HepG2 (cell line): ENCODE results near the gene RPP21. TPM values are rescaled to one million over a fixed set of nuclear protein-coding genes. Genes with fewer than 3 reads are reported as not detected.

Source experiments
- ATAC-seq: fragments of 200-7000 bp; cut with Tn5 transposase; 3 replicates; pipeline ENCODE4 v1.9.1; 2020; ENCODE audit warnings: mild to moderate bottlenecking, moderate library complexity
- BruUV-seq: library from RNA; stranded (reverse); fragments of 400-500 nt; replicated peaks from 2 replicates; lab custom pipeline; 2021; lab: Mats Ljungman, UMichigan
- CTCF ChIA-PET: fragments of 300-600 bp; formaldehyde crosslinking; extraction: SDS; loops from one replicate; lab custom pipeline; 2021; ENCODE audit warnings: low total read pairs, inconsistent platforms, low intra/inter-chr PET ratio; lab: Yijun Ruan, JAX
- POLR2A ChIA-PET: fragments of 350-600 bp; sonication (Branson Sonifier 250); formaldehyde crosslinking; loops from one replicate; lab custom pipeline; 2020; ENCODE audit warnings: antibody characterized with exemption, inconsistent platforms; lab: Yijun Ruan, JAX
- DNase-seq: peaks from one replicate; pipeline ENCODE4 v3.0.0-alpha.2; 2015; ENCODE audit warnings: low spot score
- FAIRE-seq: peaks from 3 replicates; lab custom pipeline; 2011; peaks lifted over from hg19 to GRCh38; lab: Jason Lieb, UNC
- H2AFZ ChIP-seq: one replicate; pipeline ENCODE4 v1.6.1; 2011; ENCODE audit warnings: low read length, inconsistent platforms
- H3K27ac ChIP-seq: fragments of 300-600 bp; 3 replicates; pipeline ENCODE4 v1.8.0; 2011; ENCODE audit warnings: mixed run types, mild to moderate bottlenecking, mixed read lengths, low read length, inconsistent platforms; ENCODE audit not compliant: insufficient read depth; ENCODE audit errors: extremely low read length
- H3K27me3 ChIP-seq, 2 experiments: fragments of 200-600 bp in 1 of 2; 2 replicates in 1 of 2; 3 replicates in 1 of 2; pipeline versions ENCODE4 v1.6.0 to v1.8.0; 2011; ENCODE audit warnings: low read length in 2 of 2, mild to moderate bottlenecking in 2 of 2, moderate library complexity in 2 of 2, inconsistent platforms in 1 of 2; ENCODE audit not compliant: insufficient read depth in 2 of 2, control insufficient read depth in 1 of 2
- H3K36me3 ChIP-seq, 2 experiments: fragments of 200-600 bp in 1 of 2; replicated peaks in 1 of 2; 2 replicates in 1 of 2; 3 replicates in 1 of 2; pipeline versions ENCODE4 v1.5.1 to v1.8.0; 2011; ENCODE audit warnings: low read length in 2 of 2, inconsistent platforms in 1 of 2; ENCODE audit not compliant: insufficient read depth in 2 of 2, control insufficient read depth in 1 of 2
- H3K4me1 ChIP-seq: 2 replicates; pipeline ENCODE4 v1.5.1; 2012; ENCODE audit warnings: low read length, inconsistent platforms; ENCODE audit not compliant: insufficient read depth
- H3K4me2 ChIP-seq: 2 replicates; pipeline ENCODE4 v1.6.0; 2011; ENCODE audit warnings: low read depth, low read length, inconsistent platforms
- H3K4me3 ChIP-seq, 3 experiments: fragments of 200-600 bp in 1 of 3; sonication (generic), shearing (Covaris generic) in 1 of 3; replicated peaks in 1 of 3; 2 replicates each; pipeline ENCODE4 v1.5.1; 2011 to 2016; ENCODE audit warnings: low read length in 3 of 3, inconsistent platforms in 2 of 3, low read depth in 2 of 3, mild to moderate bottlenecking in 2 of 3, control low read depth in 1 of 3, mixed read lengths in 1 of 3; ENCODE audit not compliant: insufficient read depth in 1 of 3
- H3K79me2 ChIP-seq: one replicate; pipeline ENCODE4 v1.6.1; 2011; ENCODE audit warnings: low read length, inconsistent platforms; ENCODE audit not compliant: insufficient read depth
- H3K9ac ChIP-seq: 2 replicates; pipeline ENCODE4 v1.6.0; 2011; ENCODE audit warnings: mild to moderate bottlenecking, low read depth, low read length, inconsistent platforms; ENCODE audit not compliant: insufficient read depth
- H3K9me3 ChIP-seq: 2 replicates; pipeline ENCODE4 v1.5.1; 2012; ENCODE audit warnings: mild to moderate bottlenecking, low read length
- H4K20me1 ChIP-seq: 2 replicates; pipeline ENCODE4 v1.6.0; 2011; ENCODE audit warnings: inconsistent platforms, mild to moderate bottlenecking, low read length, moderate library complexity; ENCODE audit not compliant: insufficient read depth
- CENPT ChIP-seq: sonication (generic); formaldehyde crosslinking; IDR thresholded peaks from 2 replicates; pipeline ENCODE4 v1.8.0; 2022; ENCODE audit warnings: low read depth, mild to moderate bottlenecking, moderate library complexity, missing genetic modification reagents
- CENPX ChIP-seq: sonication (generic); formaldehyde crosslinking; IDR thresholded peaks from 2 replicates; pipeline ENCODE4 v1.9.0; 2021; ENCODE audit warnings: mild to moderate bottlenecking, missing genetic modification reagents, moderate library complexity
- EED ChIP-seq: sonication (generic); formaldehyde crosslinking; IDR thresholded peaks from 2 replicates; pipeline ENCODE4 v1.5.0; 2020; ENCODE audit warnings: mild to moderate bottlenecking, missing genetic modification reagents
- HINFP ChIP-seq: sonication (generic); formaldehyde crosslinking; IDR thresholded peaks from 2 replicates; pipeline ENCODE4 v1.4.0; 2020; ENCODE audit warnings: low read depth, mild to moderate bottlenecking, missing genetic modification reagents
- HNF4G ChIP-seq, 2 experiments: sonication (generic) in 1 of 2; formaldehyde crosslinking in 1 of 2; IDR thresholded peaks; 2 replicates each; pipeline versions ENCODE4 v1.4.0 to v1.6.1; 2011 to 2020; ENCODE audit warnings: borderline replicate concordance in 2 of 2, low read depth in 2 of 2, mild to moderate bottlenecking in 2 of 2, low read length in 1 of 2, missing genetic modification reagents in 1 of 2, moderate library complexity in 1 of 2
- MAFF ChIP-seq: IDR thresholded peaks from 2 replicates; pipeline ENCODE4 v1.6.1; 2011; ENCODE audit warnings: low read depth, low read length, improper control_type of control experiment
- MAFK ChIP-seq, 2 experiments: IDR thresholded peaks in 1 of 2; conservative IDR thresholded peaks in 1 of 2; 2 replicates each; pipeline ENCODE4 v1.6.1; 2011; ENCODE audit warnings: improper control_type of control experiment in 2 of 2, low read length in 2 of 2
- PRMT3 ChIP-seq: sonication (generic); formaldehyde crosslinking; IDR thresholded peaks from 2 replicates; pipeline ENCODE4 v1.8.1; 2022; ENCODE audit warnings: low read depth, mild to moderate bottlenecking, moderate library complexity, missing genetic modification reagents, borderline replicate concordance
- RBAK ChIP-seq: sonication (generic); formaldehyde crosslinking; IDR thresholded peaks from 2 replicates; pipeline ENCODE4 v1.5.1; 2020; ENCODE audit warnings: mild to moderate bottlenecking, missing genetic modification reagents
- RBFOX2 ChIP-seq: fragments of 200-400 bp; formaldehyde crosslinking; IDR thresholded peaks from 2 replicates; pipeline ENCODE4 v1.6.1; 2017; ENCODE audit warnings: low read depth, mild to moderate bottlenecking, low read length
- RBM22 ChIP-seq: fragments of 200-400 bp; formaldehyde crosslinking; optimal IDR thresholded peaks from 2 replicates; pipeline ENCODE3; 2017; ENCODE audit warnings: mild to moderate bottlenecking, low read length, moderate library complexity
- SNAPC2 ChIP-seq: sonication (generic); formaldehyde crosslinking; IDR thresholded peaks from 2 replicates; pipeline ENCODE4 v1.8.1; 2022; ENCODE audit warnings: mild to moderate bottlenecking, missing genetic modification reagents
- TEF ChIP-seq: sonication (generic); formaldehyde crosslinking; IDR thresholded peaks from 2 replicates; pipeline ENCODE4 v1.5.0; 2020; ENCODE audit warnings: missing genetic modification reagents
- THAP8 ChIP-seq: sonication (generic); formaldehyde crosslinking; IDR thresholded peaks from 2 replicates; pipeline ENCODE4 v1.5.1; 2020; ENCODE audit warnings: missing genetic modification reagents, mild to moderate bottlenecking, borderline replicate concordance
- TP53 ChIP-seq: sonication (generic); formaldehyde crosslinking; conservative IDR thresholded peaks from 2 replicates; pipeline ENCODE4 v1.4.0; 2020; ENCODE audit warnings: missing genetic modification reagents
- ZBTB3 ChIP-seq: sonication (generic); formaldehyde crosslinking; IDR thresholded peaks from 2 replicates; pipeline ENCODE4 v1.4.0; 2020; ENCODE audit warnings: low read depth, mild to moderate bottlenecking, moderate library complexity, missing genetic modification reagents, borderline replicate concordance
- ZKSCAN1 ChIP-seq: fragments of 150-350 bp; IDR thresholded peaks from 2 replicates; pipeline ENCODE4 v1.6.1; 2014; ENCODE audit warnings: low read length
- ZNF180 ChIP-seq: sonication (generic); formaldehyde crosslinking; IDR thresholded peaks from 2 replicates; pipeline ENCODE4 v1.4.0; 2020; ENCODE audit warnings: low read depth, missing genetic modification reagents, borderline replicate concordance
- ZNF260 ChIP-seq: sonication (generic); formaldehyde crosslinking; IDR thresholded peaks from 2 replicates; pipeline ENCODE4 v1.4.0; 2020; ENCODE audit warnings: missing genetic modification reagents, low read depth, mild to moderate bottlenecking, borderline replicate concordance
- ZNF329 ChIP-seq: sonication (generic); formaldehyde crosslinking; IDR thresholded peaks from 2 replicates; pipeline ENCODE4 v1.9.0; 2021; ENCODE audit warnings: low read depth, mild to moderate bottlenecking, missing genetic modification reagents
- ZNF563 ChIP-seq: sonication (generic); formaldehyde crosslinking; IDR thresholded peaks from 2 replicates; pipeline ENCODE4 v1.8.0; 2022; ENCODE audit warnings: mild to moderate bottlenecking, moderate library complexity, missing genetic modification reagents
- WGBS: methylation state at CpG from one replicate; pipeline ENCODE4 v1.1.6; 2017; ENCODE audit warnings: low lambda C conversion rate; 5-methylcytosine and 5-hydroxymethylcytosine counted together
- in situ Hi-C: cut with HindIII; loops from 2 replicates; pipeline ENCODE4 v1.10.0; 2017; ENCODE audit warnings: low pct_unique_long_range_greater_than_20kb; ENCODE audit not compliant: extremely low pct_ligation_motif_present
- intact Hi-C: fragments of 100-400 bp; cut with micrococcal nuclease; formaldehyde crosslinking; loops from one replicate; pipeline ENCODE4 v1.10.0; 2022; ENCODE audit not compliant: unreplicated experiment
- polyA plus RNA-seq, 8 experiments: library from polyadenylated mRNA; depleted of rRNA in 3 of 8; stranded (reverse) in 7 of 8; unstranded in 1 of 8; fragments of >200 nt; fragmentation: Illumina TruSeq in 4 of 8; extraction: Trizol in 4 of 8; gene quantifications; 2 replicates each; pipeline versions ENCODE4 v1.2.1 to v1.2.3, GENCODE V29; 2011 to 2016; ENCODE audit warnings: low read depth in 4 of 8, missing spikeins in 1 of 8, mixed read lengths in 1 of 8; ENCODE audit not compliant: insufficient read depth in 1 of 8
- total RNA-seq, 5 experiments: library from RNA; depleted of rRNA; stranded (reverse); fragments of >200 nt; fragmentation: Illumina TruSeq; extraction: Trizol; gene quantifications; 2 replicates each; pipeline ENCODE4 v1.2.3, GENCODE V29; 2016; ENCODE audit warnings: low read depth in 1 of 5

The RPP21 gene
- total and polyA plus RNA-seq, 2 of the 13 experiments (the other 11 are each of a cell fraction or from before 2014, with no cell fraction given), result 53.1 to 72.3 TPM

GRCh38 chr6:30317913-30318589 is 26.9 kb upstream of the RPP21 start:
- DNase-seq (no peak), ATAC-seq (no peak), FAIRE-seq (no peak)
- WGBS, result 97% methylated on average over 6 of the region's 6 CpGs
- H3K27me3 ChIP-seq, result no peaks in the 10 kb centered on the region
- no peak overlapping the region for H2AFZ ChIP-seq
- H3K36me3 ChIP-seq, result peaks cover 16 to 69% of the 10 kb centered on the region in 2 experiments
- no peak overlapping the region for H3K4me2 ChIP-seq
- no peak overlapping the region for H3K4me3 ChIP-seq
- no peak overlapping the region for H3K27ac ChIP-seq
- POLR2A ChIA-PET, result interaction anchor here (1.7 kb wide), 1 partner anchor 8 kb away, joined by 7 read pairs; the partner anchor contains the start of gene TRIM39
- peaks cover 42% of the 10 kb centered on the region for H3K4me1 ChIP-seq
- H4K20me1 ChIP-seq, result peaks cover 57% of the 10 kb centered on the region
- in situ Hi-C loops, result no loop called here
- no TSS peak for BruUV-seq
- no peaks in the 10 kb centered on the region for H3K9me3 ChIP-seq
- CTCF ChIA-PET, result no interaction called here
- intact Hi-C loops, result no loop called here
- no peak overlapping the region for H3K9ac ChIP-seq
- H3K79me2 ChIP-seq, result peaks cover 97% of the 10 kb centered on the region
- no peak for TF ChIP-seq PRMT3 (CRISPR knock-in tag)
- TF ChIP-seq MAFF, result peak; percentile 62
- no peak for TF ChIP-seq HNF4G (IDR thresholded peaks at IDR 0.05; ENCODE audit: borderline replicate concordance, low read depth, low read length)
- TF ChIP-seq HNF4G (CRISPR knock-in tag; IDR thresholded peaks at IDR 0.05; ENCODE audit: borderline replicate concordance, low read depth), result no peak
- no peak for TF ChIP-seq RBFOX2
- no peak for TF ChIP-seq CENPX (CRISPR knock-in tag)
- TF ChIP-seq ZNF260, result no peak
- no peak for TF ChIP-seq ZNF329
- no peak for TF ChIP-seq TP53
- TF ChIP-seq TEF, result no peak
- no peak for TF ChIP-seq EED
- no peak for TF ChIP-seq ZBTB3 (CRISPR knock-in tag)
- TF ChIP-seq RBM22, result peak; percentile 42
- TF ChIP-seq MAFK (conservative IDR thresholded peaks at IDR 0.05 in 1 of 2, IDR thresholded peaks at IDR 0.05 in 1 of 2; ENCODE audit: low read length in 2 of 2), result peak; percentile 72 to 77
- TF ChIP-seq THAP8 (CRISPR knock-in tag), result no peak
- TF ChIP-seq ZKSCAN1, result no peak
- TF ChIP-seq ZNF563 (CRISPR knock-in tag), result no peak
- TF ChIP-seq RBAK (CRISPR knock-in tag), result no peak
- no peak for TF ChIP-seq SNAPC2 (CRISPR knock-in tag)
- TF ChIP-seq HINFP (CRISPR knock-in tag), result no peak
- TF ChIP-seq ZNF180 (CRISPR knock-in tag), result no peak
- no peak for TF ChIP-seq CENPT (CRISPR knock-in tag)
